HUES48 (cell line): ENCODE results near the gene CENPM.
"Not testable (repeated sequence)": the region's sequence is repeated elsewhere in the genome, so short reads cannot be mapped to it uniquely, and the experiment has no call there.

Experiments
- H3K27ac ChIP-seq: one replicate; pipeline ENCODE4 v1.7.0; 2013; ENCODE audit warnings: low read depth, low read length, inconsistent platforms
- H3K27me3 ChIP-seq: 2 replicates; pipeline ENCODE4 v1.6.1; 2013; ENCODE audit warnings: mild to moderate bottlenecking, low read length; ENCODE audit not compliant: control insufficient read depth, insufficient read depth
- H3K36me3 ChIP-seq: 2 replicates; pipeline ENCODE4 v1.6.1; 2013; ENCODE audit warnings: low read length; ENCODE audit not compliant: control insufficient read depth, insufficient read depth
- H3K4me1 ChIP-seq: 2 replicates; pipeline ENCODE4 v1.6.1; 2013; ENCODE audit warnings: mild to moderate bottlenecking, low read length; ENCODE audit not compliant: control insufficient read depth, insufficient read depth
- H3K4me3 ChIP-seq: 2 replicates; pipeline ENCODE4 v1.5.1; 2013; ENCODE audit warnings: mild to moderate bottlenecking, low read depth, low read length
- H3K9ac ChIP-seq: 2 replicates; pipeline ENCODE4 v1.6.1; 2013; ENCODE audit warnings: mild to moderate bottlenecking, low read depth, low read length, moderate library complexity
- H3K9me3 ChIP-seq: 2 replicates; pipeline ENCODE4 v1.6.1; 2013; ENCODE audit warnings: low read length; ENCODE audit not compliant: control insufficient read depth, insufficient read depth

Gene CENPM

GRCh38 chr22:41964112-41964491 is 17.1 kb upstream of the CENPM start:
- Histone ChIP-seq H3K36me3 (no peaks in the 10 kb centered on the region), H3K4me1 (peaks cover 9% of the 10 kb centered on the region), H3K9ac (no peak overlapping the region), H3K27ac (peak overlapping the region; percentile 67), H3K4me3 (no peak overlapping the region), H3K27me3 (no peaks in the 10 kb centered on the region), H3K9me3 (no peaks in the 10 kb centered on the region)

- no peak overlapping the region for H3K9ac ChIP-seq
- peak overlapping the region; percentile 67 for H3K27ac ChIP-seq
- no peaks in the 10 kb centered on the region for H3K27me3 ChIP-seq
- H3K9me3 ChIP-seq, result no peaks in the 10 kb centered on the region
- H3K4me1 ChIP-seq, result peaks cover 9% of the 10 kb centered on the region
- H3K36me3 ChIP-seq, result no peaks in the 10 kb centered on the region
- no peak overlapping the region for H3K4me3 ChIP-seq
Observed at GRCh38 chr22:41963453-41964111, 16.6 kb upstream of the CENPM start.

DNA sequence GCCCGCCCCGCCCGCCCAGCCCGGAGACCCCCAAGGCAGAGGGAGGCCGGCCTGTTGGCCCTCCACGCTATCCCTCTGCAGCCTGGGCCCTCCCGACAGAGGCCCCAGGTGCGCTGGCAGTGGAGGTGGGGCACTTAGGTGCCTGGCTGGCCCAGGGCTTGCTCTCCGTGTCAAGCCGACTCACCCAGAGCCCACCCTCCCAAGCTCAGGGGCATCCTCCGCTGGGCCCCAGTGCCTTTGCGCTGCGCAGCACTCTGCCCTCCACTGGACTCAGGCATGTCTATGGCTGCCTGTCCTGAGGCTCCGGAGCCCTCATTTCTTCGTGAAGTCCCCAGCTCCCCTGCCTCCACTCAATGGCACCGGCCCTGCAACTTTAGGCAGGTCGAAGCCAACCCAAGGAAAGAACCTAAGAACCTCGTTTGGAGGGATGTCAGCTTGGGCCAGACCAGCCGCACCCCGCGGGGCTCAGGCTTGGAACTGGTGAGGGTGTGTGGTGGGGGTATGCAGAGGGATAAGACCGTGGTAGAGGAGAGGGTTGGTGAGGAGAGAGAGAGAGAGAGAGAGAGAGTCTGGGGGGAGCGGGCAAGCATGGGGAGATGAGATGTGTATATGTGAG is 11.1 kb upstream of the CENPM start:
- Histone ChIP-seq H3K4me1 (no peaks in the 10 kb centered on the region), H3K9me3 (no peaks in the 10 kb centered on the region), H3K27ac (no peak overlapping the region), H3K9ac (no peak overlapping the region), H3K27me3 (peaks cover 4% of the 10 kb centered on the region; the same call in 1 of the 2 replicates), H3K36me3 (no peaks in the 10 kb centered on the region), H3K4me3 (peak overlapping the region; percentile 37; the same call in 1 of the 2 replicates)

DNA sequence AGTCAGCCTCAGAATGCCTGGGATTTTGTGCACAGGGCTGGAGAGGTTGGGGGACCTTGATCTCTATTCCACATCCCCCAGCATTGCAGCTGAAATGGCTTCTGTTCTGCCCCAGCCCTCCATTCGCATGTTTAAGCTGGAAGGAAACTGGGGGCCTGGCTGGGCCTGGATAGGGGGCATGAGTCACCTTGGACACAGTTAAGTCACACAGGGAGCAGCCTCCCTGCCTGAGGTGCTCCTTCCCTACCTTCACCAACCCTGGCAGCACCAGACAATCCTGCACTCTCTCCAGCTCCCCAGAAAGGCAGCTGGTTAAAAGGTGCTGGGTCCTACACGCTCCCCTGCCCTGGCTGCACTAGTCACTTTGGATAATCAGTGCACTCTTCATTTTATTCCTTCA is 5.8 kb upstream of the CENPM start:
- no peak overlapping the region for H3K9ac ChIP-seq
- H3K4me1 ChIP-seq, result peaks cover 12% of the 10 kb centered on the region
- no peak overlapping the region for H3K4me3 ChIP-seq
- no peaks in the 10 kb centered on the region; the same call in 1 of the 2 replicates for H3K27me3 ChIP-seq
- no peaks in the 10 kb centered on the region for H3K36me3 ChIP-seq
- no peak overlapping the region for H3K27ac ChIP-seq
- H3K9me3 ChIP-seq, result no peaks in the 10 kb centered on the region

GRCh38 chr22:41951898-41952474 is 5.0 kb upstream of the CENPM start, which contains the start of gene SMIM45:
Gene SMIM45 (plus strand): TSS chr22:41952150.
- no peak within 1 kb of the TSS for H3K27ac ChIP-seq
- H3K4me3 ChIP-seq, result no peak within 1 kb of the TSS
- no peaks in the 10 kb centered on the region; the same call in 1 of the 2 replicates for H3K27me3 ChIP-seq
- H3K4me1 ChIP-seq, result peaks cover 12% of the 10 kb centered on the region
- no peaks in the 10 kb centered on the region for H3K9me3 ChIP-seq
- no peaks in the 10 kb centered on the region for H3K36me3 ChIP-seq
- H3K9ac ChIP-seq, result no peak within 1 kb of the TSS

DNA sequence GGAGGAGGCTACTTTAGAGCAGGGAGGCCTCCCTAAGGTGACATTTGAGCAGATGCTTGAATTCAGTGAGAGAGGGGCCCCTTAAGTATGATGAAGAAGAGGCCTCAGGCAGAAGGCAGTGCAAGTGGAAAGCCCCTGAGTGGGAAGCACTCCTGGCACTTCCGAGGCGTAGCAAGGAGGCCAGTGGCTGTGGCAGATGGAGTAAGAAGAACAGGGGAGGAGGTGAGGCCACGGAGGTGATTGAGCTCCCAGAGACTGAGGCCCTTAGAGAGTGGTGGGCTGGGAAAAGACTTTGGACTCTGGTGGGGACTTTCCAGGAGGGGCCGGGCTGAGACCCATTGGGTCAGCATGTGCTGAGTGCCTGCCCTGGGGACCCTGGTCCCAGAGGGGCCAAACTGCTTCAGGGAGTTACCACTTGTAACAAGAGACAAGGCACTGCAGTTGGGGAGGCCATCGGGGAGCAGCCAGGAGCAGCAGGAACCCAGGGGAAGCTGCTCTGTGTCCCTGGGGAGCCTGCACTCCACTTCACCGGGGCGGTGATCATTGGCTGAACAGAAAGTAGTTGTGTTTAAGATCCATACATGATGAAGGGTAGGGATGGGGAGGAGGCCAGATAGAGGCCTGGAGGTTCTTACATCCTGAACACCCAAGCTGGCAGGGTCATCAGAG is 2.5 kb upstream of the CENPM start:
- Histone ChIP-seq H3K27ac (no peak overlapping the region), H3K9ac (no peak overlapping the region), H3K4me1 (peaks cover 16% of the 10 kb centered on the region), H3K9me3 (no peaks in the 10 kb centered on the region), H3K4me3 (no peak overlapping the region), H3K27me3 (no peaks in the 10 kb centered on the region), H3K36me3 (peaks cover 8% of the 10 kb centered on the region)

DNA sequence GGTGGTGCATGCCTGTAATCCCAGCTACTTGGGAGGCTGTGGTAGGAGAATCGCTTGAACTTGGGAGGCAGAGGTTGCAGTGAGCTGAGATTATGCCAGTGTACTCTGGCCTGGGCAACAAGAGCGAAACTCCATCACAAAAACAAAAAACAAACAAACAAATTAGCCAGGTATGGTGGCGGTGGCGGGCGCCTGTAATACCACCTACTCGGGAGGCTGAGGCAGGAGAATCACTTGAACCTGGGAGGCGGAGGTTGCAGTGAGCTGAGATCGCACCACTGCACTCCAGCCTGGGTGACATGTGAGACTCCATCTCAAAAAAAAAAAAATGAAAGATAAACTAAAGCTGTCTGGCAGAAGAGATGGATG is 2.0 kb upstream of the CENPM start:
- H3K9me3 ChIP-seq, H3K27me3 ChIP-seq, H3K9ac ChIP-seq, H3K27ac ChIP-seq, H3K4me3 ChIP-seq: not testable (repeated sequence)
- peaks cover 16% of the 10 kb centered on the region for H3K4me1 ChIP-seq
- H3K36me3 ChIP-seq, result peaks cover 13% of the 10 kb centered on the region

- Histone ChIP-seq H3K27me3 (no peaks in the 10 kb centered on the region), H3K9ac (no peak overlapping the region; the same call in 1 of the 2 replicates), H3K4me3 (no peak overlapping the region), H3K4me1 (peaks cover 16% of the 10 kb centered on the region), H3K27ac (no peak overlapping the region), H3K36me3 (peaks cover 21% of the 10 kb centered on the region), H3K9me3 (no peaks in the 10 kb centered on the region)
Observed at GRCh38 chr22:41948142-41948541, 1.2 kb upstream of the CENPM start.

- no peaks in the 10 kb centered on the region for H3K9me3 ChIP-seq
- peak overlapping the region; percentile 85; the same call in 1 of the 2 replicates for H3K9ac ChIP-seq
- peak overlapping the region; percentile 80 for H3K4me3 ChIP-seq
- H3K36me3 ChIP-seq, result peaks cover 26% of the 10 kb centered on the region
- H3K27me3 ChIP-seq, result no peaks in the 10 kb centered on the region
- H3K4me1 ChIP-seq, result peaks cover 16% of the 10 kb centered on the region
- H3K27ac ChIP-seq, result no peak overlapping the region
Observed at GRCh38 chr22:41947424-41948080, 600 bp upstream of the CENPM start.

- peaks cover 4% of the 10 kb centered on the region; the same call in 1 of the 2 replicates for H3K4me1 ChIP-seq
- H3K9me3 ChIP-seq, result no peaks in the 10 kb centered on the region
- no peak overlapping the region for H3K9ac ChIP-seq
- no peaks in the 10 kb centered on the region for H3K27me3 ChIP-seq
- H3K4me3 ChIP-seq, result no peak overlapping the region
- H3K27ac ChIP-seq, result no peak overlapping the region
- H3K36me3 ChIP-seq, result peaks cover 51% of the 10 kb centered on the region
Observed at GRCh38 chr22:41943661-41944209, 3.2 kb downstream of the CENPM start.
